Parathyroid adenoma (tissue), 2 donors: ENCODE results near the gene CHN1.
A peak's percentile ranks its signal among the peaks of the same experiment; 100 is the strongest.

Experiments
- H2AFZ ChIP-seq: fragments of 300-600 bp; sonication (generic); one replicate; pipeline ENCODE4 v1.7.0; 2017; ENCODE audit warnings: antibody characterized with exemption, mild to moderate bottlenecking
- H3K27ac ChIP-seq: fragments of 300-600 bp; sonication (generic); one replicate; pipeline ENCODE4 v1.7.0; 2017
- H3K27me3 ChIP-seq: fragments of 300-600 bp; sonication (generic); one replicate; pipeline ENCODE4 v1.7.0; 2017; ENCODE audit warnings: low read length; ENCODE audit not compliant: control insufficient read depth, insufficient read depth
- H3K36me3 ChIP-seq: fragments of 300-600 bp; sonication (generic); one replicate; pipeline ENCODE4 v1.7.0; 2017; ENCODE audit warnings: low read length; ENCODE audit not compliant: control insufficient read depth, insufficient read depth
- H3K4me1 ChIP-seq: fragments of 300-600 bp; sonication (generic); one replicate; pipeline ENCODE4 v1.7.0; 2017; ENCODE audit warnings: control low read depth
- H3K4me2 ChIP-seq: fragments of 300-600 bp; sonication (generic); one replicate; pipeline ENCODE4 v1.7.0; 2017; ENCODE audit warnings: low read length
- H3K4me3 ChIP-seq: fragments of 300-600 bp; sonication (generic); one replicate; pipeline ENCODE4 v1.7.0; 2017; ENCODE audit warnings: low read depth, low read length
- H3K79me2 ChIP-seq: fragments of 300-600 bp; sonication (generic); one replicate; pipeline ENCODE4 v1.7.0; 2017; ENCODE audit warnings: control low read depth
- H3K9ac ChIP-seq: fragments of 300-600 bp; sonication (generic); one replicate; pipeline ENCODE4 v1.7.0; 2017; ENCODE audit warnings: mild to moderate bottlenecking
- H3K9me3 ChIP-seq: fragments of 300-600 bp; sonication (generic); one replicate; pipeline ENCODE4 v1.7.0; 2017; ENCODE audit warnings: low read length; ENCODE audit not compliant: control insufficient read depth
- TF ChIP-seq, protein P1 (sequence below): fragments of 300-600 bp; sonication (generic); IDR thresholded peaks from one replicate; pipeline ENCODE4 v1.7.0; 2017; ENCODE audit warnings: antibody characterized with exemption, mild to moderate bottlenecking
- donor health status: primary hyperparathyroidism.

CHN1 gene

DNA sequence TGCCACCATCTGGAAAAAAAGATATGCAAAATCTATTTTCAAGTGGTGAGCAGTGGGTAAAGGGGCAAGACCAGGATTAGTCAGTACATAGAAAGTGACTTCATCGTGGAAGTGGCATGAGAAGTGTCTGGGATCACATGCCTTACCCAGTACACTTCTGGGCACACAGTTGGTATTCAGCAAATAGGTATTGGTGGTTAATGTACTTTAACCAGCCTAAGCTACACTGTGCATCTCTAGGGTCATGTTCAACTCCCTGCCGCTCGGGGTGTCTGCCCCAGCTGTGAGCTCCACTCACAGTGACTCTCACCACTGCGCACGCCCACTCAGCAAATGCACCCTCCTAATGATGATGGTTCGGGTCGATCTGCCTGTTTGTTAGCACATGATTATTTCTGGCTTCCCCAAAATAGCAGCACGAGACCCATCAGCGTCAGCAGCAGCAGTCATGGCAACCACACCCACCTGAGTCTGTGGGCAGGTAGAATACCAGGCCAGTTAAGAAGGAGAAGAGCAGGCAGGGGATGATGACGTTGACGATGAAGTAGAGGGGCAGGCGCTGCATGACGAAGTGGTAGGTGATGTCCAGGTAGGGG is 252.0 kb downstream of the CHN1 start:
- Histone ChIP-seq H3K9ac (no peak overlapping the region), H3K9me3 (no peaks in the 10 kb centered on the region), H3K27me3 (no peaks in the 10 kb centered on the region), H3K27ac (no peak overlapping the region), H2AFZ (no peak overlapping the region), H3K4me1 (no peaks in the 10 kb centered on the region), H3K79me2 (no peaks in the 10 kb centered on the region), H3K4me3 (no peak overlapping the region), H3K4me2 (no peak overlapping the region), H3K36me3 (no peaks in the 10 kb centered on the region)
- TF ChIP-seq, protein P1, sequence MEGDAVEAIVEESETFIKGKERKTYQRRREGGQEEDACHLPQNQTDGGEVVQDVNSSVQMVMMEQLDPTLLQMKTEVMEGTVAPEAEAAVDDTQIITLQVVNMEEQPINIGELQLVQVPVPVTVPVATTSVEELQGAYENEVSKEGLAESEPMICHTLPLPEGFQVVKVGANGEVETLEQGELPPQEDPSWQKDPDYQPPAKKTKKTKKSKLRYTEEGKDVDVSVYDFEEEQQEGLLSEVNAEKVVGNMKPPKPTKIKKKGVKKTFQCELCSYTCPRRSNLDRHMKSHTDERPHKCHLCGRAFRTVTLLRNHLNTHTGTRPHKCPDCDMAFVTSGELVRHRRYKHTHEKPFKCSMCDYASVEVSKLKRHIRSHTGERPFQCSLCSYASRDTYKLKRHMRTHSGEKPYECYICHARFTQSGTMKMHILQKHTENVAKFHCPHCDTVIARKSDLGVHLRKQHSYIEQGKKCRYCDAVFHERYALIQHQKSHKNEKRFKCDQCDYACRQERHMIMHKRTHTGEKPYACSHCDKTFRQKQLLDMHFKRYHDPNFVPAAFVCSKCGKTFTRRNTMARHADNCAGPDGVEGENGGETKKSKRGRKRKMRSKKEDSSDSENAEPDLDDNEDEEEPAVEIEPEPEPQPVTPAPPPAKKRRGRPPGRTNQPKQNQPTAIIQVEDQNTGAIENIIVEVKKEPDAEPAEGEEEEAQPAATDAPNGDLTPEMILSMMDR: no peak

DNA sequence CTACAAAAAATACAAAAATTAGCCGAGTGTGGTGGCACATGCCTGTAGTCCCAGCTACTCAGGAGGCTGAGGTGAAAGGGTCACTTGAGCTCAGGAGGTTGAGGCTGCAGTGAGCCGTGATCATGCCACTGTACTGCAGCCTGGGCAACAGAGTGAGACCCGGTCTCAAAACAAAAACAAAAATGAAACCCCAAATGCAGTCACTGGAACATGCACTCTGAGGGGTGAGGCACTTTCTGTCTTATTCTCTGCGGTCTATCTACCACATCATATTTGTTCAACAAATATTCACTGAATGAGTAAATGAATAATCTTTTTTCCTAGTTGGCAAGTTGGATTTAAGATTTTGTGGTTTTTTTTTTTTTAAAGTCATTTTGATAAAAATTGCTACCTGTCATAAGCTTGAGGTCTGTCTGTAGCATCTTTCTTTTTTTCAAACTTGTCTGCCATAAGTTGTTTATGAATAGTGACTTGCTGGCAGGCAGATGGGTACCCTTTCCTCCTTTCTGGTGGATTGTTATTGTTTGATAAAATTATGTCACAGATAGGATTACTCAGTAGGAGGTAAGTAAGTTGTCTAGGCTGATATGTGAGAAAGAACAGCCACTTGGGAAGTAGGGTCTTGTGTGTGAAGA is 252.7 kb downstream of the CHN1 start:
- Histone ChIP-seq H3K4me1 (no peaks in the 10 kb centered on the region), H3K4me3 (no peak overlapping the region), H3K9me3 (no peaks in the 10 kb centered on the region), H3K9ac (no peak overlapping the region), H3K79me2 (no peaks in the 10 kb centered on the region), H3K27ac (no peak overlapping the region), H3K4me2 (no peak overlapping the region), H3K36me3 (no peaks in the 10 kb centered on the region), H2AFZ (no peak overlapping the region), H3K27me3 (no peaks in the 10 kb centered on the region)
- TF ChIP-seq, protein P1: no peak

DNA sequence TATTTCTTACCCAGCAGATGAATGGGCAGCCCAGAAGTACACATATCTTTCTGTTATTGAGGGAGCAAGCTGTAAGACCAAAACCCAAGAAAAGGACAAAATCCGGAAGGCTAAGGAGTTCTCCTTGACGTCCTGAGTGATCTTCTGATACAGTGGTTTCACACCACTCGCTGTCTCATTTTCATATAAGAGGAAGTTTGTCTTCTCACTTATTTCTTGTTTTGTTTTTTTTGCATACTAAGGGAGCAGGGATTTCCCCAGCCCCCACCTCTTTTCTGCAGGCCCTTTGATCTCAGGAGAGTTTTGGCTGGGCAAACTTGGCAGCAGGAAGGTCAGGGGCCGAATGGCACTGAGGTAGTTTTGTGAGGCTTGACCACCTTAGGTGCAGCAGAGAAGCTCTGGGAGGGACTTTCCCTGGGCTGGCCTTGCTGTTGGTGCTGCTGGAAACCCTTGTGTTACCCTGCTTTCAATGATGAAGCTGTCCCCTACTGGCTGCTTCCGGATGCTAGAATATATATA is 254.2 kb downstream of the CHN1 start:
- H3K4me1 ChIP-seq: no peaks in the 10 kb centered on the region
- no peaks in the 10 kb centered on the region for H3K9me3 ChIP-seq
- H2AFZ ChIP-seq: no peak overlapping the region
- H3K36me3 ChIP-seq: no peaks in the 10 kb centered on the region
- no peaks in the 10 kb centered on the region for H3K79me2 ChIP-seq
- no peak overlapping the region for H3K4me2 ChIP-seq
- no peak overlapping the region for H3K4me3 ChIP-seq
- no peaks in the 10 kb centered on the region for H3K27me3 ChIP-seq
- no peak overlapping the region for H3K27ac ChIP-seq
- TF ChIP-seq, protein P1: no peak
- no peak overlapping the region for H3K9ac ChIP-seq

DNA sequence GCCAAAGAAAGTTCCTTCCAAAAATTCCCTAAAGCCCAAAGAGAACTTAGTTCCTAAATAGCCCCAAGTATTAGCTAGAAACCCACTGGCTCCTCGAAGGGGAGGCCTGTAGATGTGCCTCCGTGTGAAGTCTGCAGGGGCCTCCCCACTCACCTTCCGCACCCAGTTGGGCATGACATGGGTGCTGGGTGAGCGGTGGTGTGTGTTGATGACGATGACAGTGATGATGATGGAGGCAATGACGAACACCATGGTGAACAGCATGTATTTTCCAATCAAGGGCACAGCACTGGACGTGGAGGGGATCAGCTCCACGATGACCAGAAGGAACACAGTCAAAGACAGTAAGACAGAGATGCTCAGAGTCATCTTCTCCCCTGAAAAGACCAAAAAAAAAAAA is 255.4 kb downstream of the CHN1 start:
- H3K79me2 ChIP-seq: no peaks in the 10 kb centered on the region
- TF ChIP-seq, protein P1: no peak
- H3K4me1 ChIP-seq: no peaks in the 10 kb centered on the region
- no peak overlapping the region for H3K27ac ChIP-seq
- no peaks in the 10 kb centered on the region for H3K9me3 ChIP-seq
- no peak overlapping the region for H3K9ac ChIP-seq
- no peak overlapping the region for H3K4me2 ChIP-seq
- no peaks in the 10 kb centered on the region for H3K36me3 ChIP-seq
- no peaks in the 10 kb centered on the region for H3K27me3 ChIP-seq
- H3K4me3 ChIP-seq: no peak overlapping the region
- no peak overlapping the region for H2AFZ ChIP-seq

DNA sequence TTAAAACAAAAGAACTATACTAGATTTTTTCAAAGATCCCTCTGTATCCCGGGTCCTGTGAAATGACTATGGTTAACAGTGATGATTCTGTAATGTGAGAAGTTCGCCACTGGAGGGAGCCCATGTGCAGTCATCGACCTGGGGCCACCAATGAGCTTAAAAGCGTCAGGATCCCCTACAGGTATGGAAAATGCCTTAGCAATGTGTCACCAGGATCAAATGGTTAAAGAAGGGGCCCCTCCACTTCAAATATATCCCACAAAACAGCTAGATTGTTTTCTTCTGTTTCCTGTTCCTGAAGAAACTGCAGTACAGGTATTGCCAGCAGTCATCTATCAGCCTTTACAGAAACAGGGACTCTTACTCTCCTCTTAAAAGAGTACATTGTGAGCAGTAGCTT is 256.2 kb downstream of the CHN1 start:
- Histone ChIP-seq H3K4me2 (no peak overlapping the region), H3K4me1 (no peaks in the 10 kb centered on the region), H3K9ac (no peak overlapping the region), H3K9me3 (no peaks in the 10 kb centered on the region), H3K27me3 (no peaks in the 10 kb centered on the region), H3K4me3 (no peak overlapping the region), H3K27ac (no peak overlapping the region), H3K79me2 (no peaks in the 10 kb centered on the region), H2AFZ (peak overlapping the region; percentile 18), H3K36me3 (no peaks in the 10 kb centered on the region)
- TF ChIP-seq, protein P1: peak; percentile 80
